Measurements from ENCODE around the gene ITGA2B.

ITGA2B gene

DNA sequence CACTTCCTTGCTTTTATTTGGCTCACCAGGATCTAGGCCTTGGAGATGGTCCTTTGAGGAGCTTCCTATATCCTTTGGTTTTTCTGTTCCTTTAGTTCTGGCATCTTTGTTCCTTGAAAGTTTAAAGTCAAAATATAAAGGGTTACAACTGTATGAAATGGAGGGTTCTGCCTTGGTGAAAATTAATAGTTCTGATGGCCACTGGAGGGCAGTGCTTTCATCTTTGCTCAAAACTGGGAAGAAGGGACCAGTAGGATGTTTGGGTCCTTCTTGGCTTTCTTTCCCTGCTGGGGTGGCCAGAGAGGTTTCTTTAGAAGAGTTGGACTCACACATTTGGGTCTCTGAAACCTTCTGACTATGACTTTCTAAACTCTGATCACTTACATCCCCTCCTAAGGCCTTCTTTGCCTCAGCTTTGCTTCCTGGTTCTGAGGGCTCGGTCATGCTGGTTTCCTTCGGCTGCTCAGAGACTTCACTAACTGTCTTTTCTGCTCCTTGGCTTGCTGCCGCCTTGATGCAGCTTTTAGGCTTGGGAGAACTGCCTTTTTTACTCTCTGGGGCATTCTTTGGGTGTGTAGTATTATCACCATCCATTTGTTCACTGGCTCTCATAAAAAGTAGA, 10.9 kb upstream of the ITGA2B start:
- WGBS, 2 donors (ENCODE audit: extremely low coverage in 2 of 2, insufficient read length in 2 of 2, insufficient replicate concordance in 1 of 2), result no CpG with 5 or more reads among the region's 3 CpGs
- peaks cover 43 to 92% of the 10 kb centered on the region in 2 donors for H3K36me3 ChIP-seq (replicated peaks in 1 of 2; ENCODE audit: control insufficient read depth in 2 of 2, insufficient read depth in 2 of 2, low read length in 2 of 2)
- no peak overlapping the region for H2AK5ac ChIP-seq (ENCODE audit: low read depth, low read length)
- no peak overlapping the region for H2BK15ac ChIP-seq (ENCODE audit: low read length)
- no peak overlapping the region for H3K18ac ChIP-seq (ENCODE audit: low read length)
- H3K9me3 ChIP-seq (replicated peaks in 1 of 2; ENCODE audit: control insufficient read depth in 2 of 2, insufficient read depth in 1 of 2, low read depth in 1 of 2, low read length in 2 of 2), result no peaks in the 10 kb centered on the region
- no peaks in the 10 kb centered on the region for H3K4me1 ChIP-seq (ENCODE audit: control insufficient read depth in 2 of 2, insufficient read depth in 1 of 2, low read depth in 1 of 2, low read length in 2 of 2)
- H3K4ac ChIP-seq (ENCODE audit: low read length), result no peak overlapping the region
- no peak overlapping the region for H2BK120ac ChIP-seq (ENCODE audit: low read depth, low read length)
- no peak overlapping the region for H2BK12ac ChIP-seq (ENCODE audit: low read length)
- H3K14ac ChIP-seq (ENCODE audit: low read length), result no peak overlapping the region
- DNase-seq (ENCODE audit: low spot score), result no peak
- H3K27ac ChIP-seq (replicated peaks; ENCODE audit: low read length), result no peak overlapping the region
- no peak overlapping the region for H4K8ac ChIP-seq (ENCODE audit: low read depth, low read length)
- peaks cover 4% of the 10 kb centered on the region for H3K79me1 ChIP-seq (ENCODE audit: low read depth, low read length)
- no peak overlapping the region for H2BK5ac ChIP-seq (ENCODE audit: low read length)
- H2AFZ ChIP-seq (ENCODE audit: low read length), result no peak overlapping the region
- H3K23ac ChIP-seq (ENCODE audit: low read depth, low read length, poor library complexity), result no peak overlapping the region
- no peak overlapping the region for H3K4me3 ChIP-seq (ENCODE audit: low read length in 2 of 2)
- H3K9ac ChIP-seq (ENCODE audit: low read depth, low read length, poor library complexity), result no peak overlapping the region
- H3K27me3 ChIP-seq (ENCODE audit: control insufficient read depth in 3 of 3, insufficient read depth in 3 of 3, low read depth in 1 of 3, low read length in 3 of 3), result no peaks in the 10 kb centered on the region
- no peak overlapping the region for H4K91ac ChIP-seq (ENCODE audit: low read depth, low read length, poor library complexity)
- H3K4me2 ChIP-seq (ENCODE audit: insufficient read depth, low read length, poor library complexity, severe bottlenecking), result no peak overlapping the region

DNA sequence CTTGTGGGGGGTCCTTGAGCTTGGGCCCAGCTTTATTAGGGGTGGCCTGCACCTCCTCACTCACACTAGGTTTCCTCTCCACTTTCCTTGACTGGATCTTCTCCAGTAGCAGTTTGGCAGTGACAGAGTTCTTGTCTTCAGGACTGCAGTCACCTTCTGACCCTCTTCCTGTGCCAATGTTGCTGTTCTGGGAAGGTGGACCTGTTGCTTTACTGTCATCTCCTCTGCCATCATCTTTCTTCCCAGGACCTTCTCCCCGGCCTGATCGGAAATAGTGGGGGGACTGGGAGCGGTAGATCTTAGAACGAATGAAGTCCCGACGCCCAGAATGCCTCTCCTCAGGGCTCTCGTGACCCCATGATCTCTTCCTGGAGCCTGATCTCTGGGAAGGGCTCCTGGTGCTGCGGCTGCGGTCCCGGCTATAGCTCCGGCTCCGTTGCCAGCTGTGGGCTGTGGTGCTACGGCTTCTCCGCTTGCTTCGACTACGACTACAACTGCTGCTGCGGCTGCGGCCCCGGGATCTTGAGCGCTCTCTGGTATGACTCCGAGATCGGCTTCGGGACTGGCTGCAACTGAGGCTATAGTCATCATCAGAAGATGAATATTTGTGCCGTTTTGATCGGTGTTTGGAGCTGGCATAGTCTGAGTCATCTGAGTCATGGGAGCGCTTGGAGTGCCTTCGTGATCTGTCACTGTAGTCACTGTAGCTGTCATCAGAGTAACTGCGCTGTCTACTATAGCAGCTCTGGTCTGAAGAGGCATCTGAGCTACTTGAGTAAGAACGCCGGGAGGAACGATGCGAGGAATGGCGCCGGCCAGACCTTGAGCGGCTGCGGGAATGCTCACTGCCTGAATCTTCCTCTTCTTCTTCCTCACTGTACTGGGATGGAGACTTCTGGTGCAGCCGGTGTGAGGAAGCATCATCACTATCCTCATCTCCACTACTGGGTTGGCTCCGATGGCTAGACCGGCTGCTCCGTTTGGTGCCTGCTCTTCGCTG, 9.5 kb upstream of the ITGA2B start:
- H4K8ac ChIP-seq (ENCODE audit: low read depth, low read length), result no peak overlapping the region
- H2BK120ac ChIP-seq (ENCODE audit: low read depth, low read length), result no peak overlapping the region
- H2AK5ac ChIP-seq (ENCODE audit: low read depth, low read length), result no peak overlapping the region
- no peak overlapping the region for H3K4me3 ChIP-seq (ENCODE audit: low read length in 2 of 2)
- no peak overlapping the region for H2BK12ac ChIP-seq (ENCODE audit: low read length)
- H4K91ac ChIP-seq (ENCODE audit: low read depth, low read length, poor library complexity), result no peak overlapping the region
- no peak overlapping the region for H3K14ac ChIP-seq (ENCODE audit: low read length)
- no peaks in the 10 kb centered on the region for H3K27me3 ChIP-seq (ENCODE audit: control insufficient read depth in 3 of 3, insufficient read depth in 3 of 3, low read depth in 1 of 3, low read length in 3 of 3)
- no peak overlapping the region for H2AFZ ChIP-seq (ENCODE audit: low read length)
- peak overlapping the region; percentile 9 for H3K18ac ChIP-seq (ENCODE audit: low read length)
- H2BK5ac ChIP-seq (ENCODE audit: low read length), result no peak overlapping the region
- H3K23ac ChIP-seq (ENCODE audit: low read depth, low read length, poor library complexity), result no peak overlapping the region
- no peak for DNase-seq (ENCODE audit: low spot score)
- H3K9me3 ChIP-seq (replicated peaks in 1 of 2; ENCODE audit: control insufficient read depth in 2 of 2, insufficient read depth in 1 of 2, low read depth in 1 of 2, low read length in 2 of 2), result no peaks in the 10 kb centered on the region
- H3K4me2 ChIP-seq (ENCODE audit: insufficient read depth, low read length, poor library complexity, severe bottlenecking), result no peak overlapping the region
- no peak overlapping the region for H3K9ac ChIP-seq (ENCODE audit: low read depth, low read length, poor library complexity)
- no peaks in the 10 kb centered on the region for H3K4me1 ChIP-seq (ENCODE audit: control insufficient read depth in 2 of 2, insufficient read depth in 1 of 2, low read depth in 1 of 2, low read length in 2 of 2)
- no peak overlapping the region for H2BK15ac ChIP-seq (ENCODE audit: low read length)
- H3K27ac ChIP-seq (replicated peaks; ENCODE audit: low read length), result no peak overlapping the region
- H3K79me1 ChIP-seq (ENCODE audit: low read depth, low read length), result peaks cover 4% of the 10 kb centered on the region
- WGBS, 2 donors (ENCODE audit: extremely low coverage in 2 of 2, insufficient read length in 2 of 2, insufficient replicate concordance in 1 of 2), result no CpG with 5 or more reads among the region's 41 CpGs
- H3K4ac ChIP-seq (ENCODE audit: low read length), result no peak overlapping the region
- peaks cover 43 to 89% of the 10 kb centered on the region in 2 donors for H3K36me3 ChIP-seq (replicated peaks in 1 of 2; ENCODE audit: control insufficient read depth in 2 of 2, insufficient read depth in 2 of 2, low read length in 2 of 2)

DNA sequence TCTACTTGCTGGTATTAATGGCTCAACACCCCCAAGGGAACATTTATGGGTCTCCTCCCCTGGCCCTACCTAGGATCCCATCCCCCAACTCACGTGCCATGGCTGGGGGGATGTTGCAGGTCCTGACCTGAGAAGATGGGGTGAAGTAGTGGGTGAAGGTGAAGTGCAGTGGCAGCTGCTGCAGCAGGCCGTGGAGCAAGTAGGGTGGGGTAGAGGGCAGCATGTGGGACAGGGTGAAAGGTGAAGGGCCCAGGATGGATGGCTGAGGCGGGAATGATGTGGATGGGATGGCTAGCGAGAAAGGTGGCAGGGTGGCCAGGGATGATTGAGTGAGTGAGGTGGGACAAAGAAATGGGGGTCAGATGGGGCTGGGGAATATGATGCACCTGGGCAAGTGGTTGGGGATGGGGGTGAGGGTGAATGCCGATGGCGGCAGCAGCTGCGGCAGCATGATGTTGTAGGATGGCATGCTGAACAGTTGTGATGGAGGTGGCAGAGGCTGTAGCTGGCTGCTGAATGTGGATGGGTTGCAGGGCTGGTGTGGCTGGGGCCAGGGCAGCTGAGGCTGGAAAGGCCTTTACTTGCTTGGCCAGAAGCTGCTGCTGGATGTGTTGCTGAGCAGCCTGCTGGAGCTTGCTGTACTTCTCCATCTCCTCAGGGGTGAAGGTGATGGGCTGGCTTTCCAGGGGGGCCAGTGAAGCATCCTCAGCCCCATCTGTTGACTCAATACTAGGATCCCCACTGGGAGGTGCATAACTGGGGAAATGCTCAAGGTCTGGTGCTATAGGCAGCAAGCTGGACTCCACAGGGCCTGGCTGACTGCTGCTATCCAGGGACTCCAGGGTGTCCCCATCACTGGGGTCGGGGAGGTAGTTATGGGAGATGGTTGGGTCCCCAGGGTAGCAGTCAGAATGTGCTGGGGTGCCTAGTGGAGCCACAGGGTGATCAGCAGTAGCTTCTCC, 8.3 kb upstream of the ITGA2B start:
- Histone ChIP-seq H2AK5ac (ENCODE audit: low read depth, low read length) (no peak overlapping the region), H2BK15ac (ENCODE audit: low read length) (no peak overlapping the region), H3K79me1 (ENCODE audit: low read depth, low read length) (peaks cover 4% of the 10 kb centered on the region), H2BK12ac (ENCODE audit: low read length) (no peak overlapping the region), H3K14ac (ENCODE audit: low read length) (no peak overlapping the region), H3K4me2 (ENCODE audit: insufficient read depth, low read length, poor library complexity, severe bottlenecking) (no peak overlapping the region), H3K9ac (ENCODE audit: low read depth, low read length, poor library complexity) (peak overlapping the region; percentile 22), H3K23ac (ENCODE audit: low read depth, low read length, poor library complexity) (peak overlapping the region; percentile 68), H3K4ac (ENCODE audit: low read length) (no peak overlapping the region), H3K27ac (replicated peaks; ENCODE audit: low read length) (no peak overlapping the region), H2AFZ (ENCODE audit: low read length) (no peak overlapping the region), H3K18ac (ENCODE audit: low read length) (no peak overlapping the region), H3K4me1 (ENCODE audit: control insufficient read depth in 2 of 2, insufficient read depth in 1 of 2, low read depth in 1 of 2, low read length in 2 of 2) (no peaks in the 10 kb centered on the region), H3K9me3 (replicated peaks in 1 of 2; ENCODE audit: control insufficient read depth in 2 of 2, insufficient read depth in 1 of 2, low read depth in 1 of 2, low read length in 2 of 2) (no peaks in the 10 kb centered on the region), H2BK120ac (ENCODE audit: low read depth, low read length) (no peak overlapping the region), H2BK5ac (ENCODE audit: low read length) (no peak overlapping the region), H3K4me3 (ENCODE audit: low read length in 2 of 2) (peak overlapping the region in 1 of 2 donors; percentile 43), H4K91ac (ENCODE audit: low read depth, low read length, poor library complexity) (no peak overlapping the region), H3K36me3 (replicated peaks in 1 of 2; ENCODE audit: control insufficient read depth in 2 of 2, insufficient read depth in 2 of 2, low read length in 2 of 2) (peaks cover 43 to 79% of the 10 kb centered on the region in 2 donors), H3K27me3 (ENCODE audit: control insufficient read depth in 3 of 3, insufficient read depth in 3 of 3, low read depth in 1 of 3, low read length in 3 of 3) (no peaks in the 10 kb centered on the region), H4K8ac (ENCODE audit: low read depth, low read length) (peak overlapping the region; percentile 29)
- WGBS, 2 donors (ENCODE audit: extremely low coverage in 2 of 2, insufficient read length in 2 of 2, insufficient replicate concordance in 1 of 2), result no CpG with 5 or more reads among the region's 8 CpGs
- DNase-seq (ENCODE audit: low spot score), result no peak

Measured in neuronal stem cell (in vitro differentiated cells).